GM18858 (cell line): Measurements from ENCODE around the gene RNF180.
"Not testable (repeated sequence)": the region's sequence is repeated elsewhere in the genome, so short reads cannot be mapped to it uniquely, and the experiment has no call there.

ENCODE experiments used
- ATAC-seq: cut with Tn5 transposase; IDR thresholded peaks from one replicate; pipeline ENCODE4 v1.9.1; 2021; ENCODE audit not compliant: unreplicated experiment

The RNF180 gene

DNA sequence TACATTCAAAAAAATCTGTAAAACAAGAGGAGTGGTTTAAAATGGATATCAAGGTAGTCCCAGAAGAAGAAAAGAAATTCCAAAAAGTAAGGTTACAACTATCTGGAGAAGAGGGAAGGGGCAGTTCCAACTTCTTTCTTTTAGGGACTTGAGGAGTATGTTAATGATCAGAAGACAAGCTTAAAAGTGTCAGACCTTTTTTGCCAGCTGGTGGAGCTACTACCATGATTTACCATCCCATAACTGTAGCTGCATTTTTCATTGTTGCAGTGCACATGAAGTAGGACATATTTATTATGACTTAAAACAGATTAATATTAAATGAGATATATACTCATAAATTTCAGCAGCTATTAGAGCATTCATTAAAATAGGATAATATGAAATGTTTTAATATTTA is 181.7 kb downstream of the RNF180 start:
- no peak for ATAC-seq

DNA sequence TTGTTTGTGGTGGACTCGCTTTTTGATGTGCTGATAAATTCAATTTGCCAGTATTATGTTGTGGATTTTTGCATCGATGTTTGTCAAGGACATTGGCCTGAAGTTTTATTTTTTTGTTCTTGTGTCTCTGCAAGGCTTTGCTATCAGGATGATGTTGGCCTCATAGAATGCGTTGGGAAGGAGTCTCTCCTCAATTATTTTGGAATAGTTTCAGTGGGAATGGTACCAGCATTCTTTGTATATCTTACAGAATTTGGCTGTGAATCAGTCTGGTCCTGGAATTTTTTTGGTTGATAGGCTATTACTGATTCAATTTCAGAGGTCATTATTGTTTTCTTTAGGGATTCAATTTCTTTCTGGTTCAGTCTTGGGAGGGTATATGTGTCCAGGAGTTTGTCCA is 198.8 kb downstream of the RNF180 start:
- ATAC-seq: no peak

DNA sequence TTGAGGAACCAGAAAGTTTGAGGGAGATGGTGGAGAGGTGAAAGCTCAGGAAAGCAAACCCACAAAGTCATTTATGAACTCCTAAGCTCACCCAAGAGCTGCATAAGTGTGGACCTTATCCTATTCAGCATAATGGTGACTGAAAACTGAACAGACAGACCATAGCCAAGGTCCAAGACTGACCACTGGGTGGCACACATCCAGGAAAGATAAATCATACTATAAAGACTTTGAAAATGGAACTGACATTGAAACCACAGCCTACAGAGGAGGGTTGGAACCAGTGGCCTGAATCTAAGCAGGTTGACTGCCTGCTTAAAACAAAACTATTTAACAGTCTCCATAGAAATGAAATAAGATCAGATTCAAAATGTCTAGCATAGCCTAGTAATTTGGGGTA is 219.1 kb downstream of the RNF180 start:
- ATAC-seq: peak; percentile 92

DNA sequence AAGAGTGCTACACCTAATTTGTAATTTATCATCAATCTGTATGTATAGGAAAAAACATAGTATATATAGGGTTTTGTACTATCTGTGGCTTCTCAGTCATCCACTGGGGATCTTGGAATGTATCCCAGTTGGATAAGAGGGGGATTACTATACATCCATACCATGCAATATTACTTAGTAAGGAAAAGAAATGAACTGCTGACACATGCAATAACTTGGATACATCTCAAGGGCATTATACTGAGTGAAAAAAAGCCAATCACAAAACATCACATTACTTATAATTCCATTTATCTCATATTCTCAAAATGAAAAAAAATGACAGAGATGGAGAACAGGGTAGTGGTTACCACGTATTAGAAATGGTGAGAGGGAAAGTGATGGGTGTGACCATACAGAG is 231.9 kb downstream of the RNF180 start:
- no peak for ATAC-seq

GRCh38 chr5:64398735-64399134 is 233.1 kb downstream of the RNF180 start:
- ATAC-seq: not testable (repeated sequence)

GRCh38 chr5:64407103-64407825 is 241.6 kb downstream of the RNF180 start:
- not testable (repeated sequence) for ATAC-seq

- ATAC-seq: no peak
These were observed 251.7 kb downstream of the RNF180 start for GRCh38 chr5:64417390-64417789.

DNA sequence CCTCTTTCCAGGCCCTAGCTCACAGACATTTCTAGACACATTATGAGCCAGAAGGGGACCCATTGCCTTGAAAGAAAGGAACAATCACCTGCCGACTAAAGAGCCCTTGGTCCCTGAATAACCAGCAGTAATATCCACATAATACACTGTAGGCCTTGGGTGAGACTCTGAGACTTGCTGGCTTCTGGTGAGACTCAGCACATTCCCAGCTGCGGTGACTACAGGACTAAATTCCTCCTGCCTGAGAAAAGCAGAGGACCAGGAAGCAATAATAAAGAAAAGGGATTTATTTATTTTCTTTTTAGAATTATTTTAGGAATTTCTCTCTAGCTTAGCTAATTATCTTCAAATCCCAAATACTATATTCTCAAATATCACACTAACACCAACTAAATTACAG is 252.4 kb downstream of the RNF180 start:
- no peak for ATAC-seq
